Measurements from ENCODE around the gene TNFRSF14.

GRCh38 chr1:2555634-2556276 is 416 bp upstream of the TNFRSF14 start:
- TF ChIP-seq TAF1 (IDR thresholded peaks at IDR 0.05; ENCODE audit: low read depth, low read length) = no peak
- no peak for TF ChIP-seq POLR2A (IDR thresholded peaks at IDR 0.05; ENCODE audit: low read depth, low read length)
- TF ChIP-seq POLR2AphosphoS5 (IDR thresholded peaks at IDR 0.05; ENCODE audit: low read depth, low read length) = peak; percentile 47; the same call in 1 of the 2 replicates
- TF ChIP-seq PAX5 (IDR thresholded peaks at IDR 0.05; ENCODE audit: insufficient read depth, low read length, severe bottlenecking) = no peak
- TF ChIP-seq SPI1 (IDR thresholded peaks at IDR 0.05; ENCODE audit: low read depth, low read length) = peak; percentile 27; the same call in 1 of the 2 replicates
